Fibroblast of the aortic adventitia (primary cell): Measurements from ENCODE around the gene ASTN1. TPM values are rescaled to one million over a fixed set of nuclear protein-coding genes. Genes with fewer than 3 reads are reported as not detected.

Experiments
- DNase-seq: peaks from one replicate; pipeline ENCODE4 v3.0.0-alpha.2; 2010; ENCODE audit warnings: low read depth
- H3K4me3 ChIP-seq: 2 replicates; pipeline ENCODE4 v1.5.1; 2011; ENCODE audit warnings: low read depth, mild to moderate bottlenecking, control low read depth, low read length, moderate library complexity
- total RNA-seq: library from RNA; depleted of rRNA; stranded (reverse); fragments of >200 nt; gene quantifications from 2 replicates; pipeline ENCODE4 v1.2.3, GENCODE V29; 2012; ENCODE audit warnings: low replicate concordance
- TF ChIP-seq, protein P1 (sequence below): IDR thresholded peaks from 2 replicates; pipeline ENCODE4 v1.5.1; 2011; ENCODE audit warnings: mild to moderate bottlenecking, low read length, control low read depth, inconsistent platforms; ENCODE audit not compliant: insufficient read depth

ASTN1 gene
- total RNA-seq, 1 donor, result under 0.01 TPM

- peak; percentile 11 for DNase-seq
- TF ChIP-seq, protein P1, sequence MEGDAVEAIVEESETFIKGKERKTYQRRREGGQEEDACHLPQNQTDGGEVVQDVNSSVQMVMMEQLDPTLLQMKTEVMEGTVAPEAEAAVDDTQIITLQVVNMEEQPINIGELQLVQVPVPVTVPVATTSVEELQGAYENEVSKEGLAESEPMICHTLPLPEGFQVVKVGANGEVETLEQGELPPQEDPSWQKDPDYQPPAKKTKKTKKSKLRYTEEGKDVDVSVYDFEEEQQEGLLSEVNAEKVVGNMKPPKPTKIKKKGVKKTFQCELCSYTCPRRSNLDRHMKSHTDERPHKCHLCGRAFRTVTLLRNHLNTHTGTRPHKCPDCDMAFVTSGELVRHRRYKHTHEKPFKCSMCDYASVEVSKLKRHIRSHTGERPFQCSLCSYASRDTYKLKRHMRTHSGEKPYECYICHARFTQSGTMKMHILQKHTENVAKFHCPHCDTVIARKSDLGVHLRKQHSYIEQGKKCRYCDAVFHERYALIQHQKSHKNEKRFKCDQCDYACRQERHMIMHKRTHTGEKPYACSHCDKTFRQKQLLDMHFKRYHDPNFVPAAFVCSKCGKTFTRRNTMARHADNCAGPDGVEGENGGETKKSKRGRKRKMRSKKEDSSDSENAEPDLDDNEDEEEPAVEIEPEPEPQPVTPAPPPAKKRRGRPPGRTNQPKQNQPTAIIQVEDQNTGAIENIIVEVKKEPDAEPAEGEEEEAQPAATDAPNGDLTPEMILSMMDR, result no peak
- H3K4me3 ChIP-seq, result no peak overlapping the region
Observed at GRCh38 chr1:176847052-176847451, 317.5 kb downstream of the ASTN1 start.

DNA sequence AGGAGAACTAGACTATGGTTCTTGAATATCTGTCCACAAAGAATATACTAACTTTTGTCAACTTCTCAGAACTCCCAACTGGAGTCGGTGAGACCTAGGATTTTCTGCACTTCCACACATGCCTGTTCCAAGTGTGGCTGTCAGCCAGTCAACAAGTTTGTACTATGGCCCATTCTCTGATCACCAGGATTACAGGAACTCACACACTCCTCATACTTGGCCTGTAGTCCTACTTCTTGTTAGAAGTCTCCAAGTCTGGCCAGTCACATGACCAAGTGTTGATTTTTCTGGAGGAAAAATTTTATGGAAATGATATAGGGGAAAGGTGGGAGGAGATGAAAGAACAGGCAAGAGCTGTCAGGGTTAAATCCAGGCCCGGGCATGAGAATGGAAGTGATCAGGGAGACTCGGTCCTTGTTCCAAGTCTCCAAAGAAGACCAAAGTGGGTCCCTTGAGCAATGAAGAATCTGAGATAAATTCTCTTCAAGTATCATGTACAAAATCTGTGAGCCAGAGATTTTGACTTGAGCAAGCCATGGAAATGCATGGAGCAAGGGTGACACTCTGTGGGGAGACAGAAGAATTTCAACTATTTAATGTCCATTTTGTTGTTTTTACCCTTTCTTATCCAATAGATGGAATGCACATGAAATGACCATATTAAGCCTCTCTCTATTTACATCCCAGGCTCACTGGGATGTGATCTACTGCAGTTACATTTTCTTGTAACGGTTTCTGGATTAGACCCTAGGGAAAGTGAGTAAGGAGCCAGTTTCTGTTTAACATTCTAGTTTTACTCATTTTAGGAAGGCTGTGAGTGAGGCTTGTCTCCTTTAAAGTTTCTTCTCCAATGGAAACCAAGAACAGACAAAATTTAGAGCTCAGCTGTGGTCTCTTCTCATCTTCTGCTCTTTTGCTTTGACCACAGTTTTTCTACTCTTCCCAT, 320.9 kb downstream of the ASTN1 start:
- TF ChIP-seq, protein P1, result peak; percentile 55
- no peak overlapping the region for H3K4me3 ChIP-seq
- peak; percentile 80 for DNase-seq

GRCh38 chr1:176841238-176841637, 323.3 kb downstream of the ASTN1 start:
- TF ChIP-seq, protein P1, result no peak
- H3K4me3 ChIP-seq, result no peak overlapping the region
- no peak for DNase-seq

- TF ChIP-seq, protein P1, result no peak
- no peak overlapping the region for H3K4me3 ChIP-seq
- DNase-seq, result no peak
Observed at GRCh38 chr1:176839216-176839615, 325.3 kb downstream of the ASTN1 start.

GRCh38 chr1:176838276-176838995, 326.1 kb downstream of the ASTN1 start:
- no peak overlapping the region for H3K4me3 ChIP-seq
- TF ChIP-seq, protein P1, result no peak
- DNase-seq, result no peak

DNA sequence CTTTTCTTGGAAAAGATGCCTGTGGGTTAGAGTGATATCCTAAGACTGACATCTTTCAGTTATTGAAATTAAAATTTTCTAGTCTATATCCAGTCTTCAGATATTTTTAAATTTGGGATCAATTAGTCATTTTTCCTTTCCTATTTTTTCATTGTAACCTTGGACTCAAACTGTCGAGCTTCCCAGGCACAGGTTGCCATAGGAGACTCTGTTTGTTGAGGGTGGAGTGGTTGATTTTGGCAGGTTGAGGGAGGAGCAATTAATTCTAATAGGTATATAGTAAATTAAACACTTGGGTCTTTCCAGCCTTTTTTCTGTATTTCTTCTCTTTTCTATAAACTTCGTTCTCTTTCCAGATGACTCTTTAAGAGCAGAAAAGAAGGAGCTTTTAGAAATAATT, 326.8 kb downstream of the ASTN1 start:
- H3K4me3 ChIP-seq, result no peak overlapping the region
- TF ChIP-seq, protein P1, result no peak
- no peak for DNase-seq
